COLO668 (cell line): ENCODE measurements around the gene GUCA2B.

Experiments used
- DNase-seq: peaks from one replicate; lab custom pipeline; 2025; ENCODE audit not compliant: unreplicated experiment; lab: John Stamatoyannopoulos, UW

GUCA2B gene

GRCh38 chr1:42184616-42185015 lies 31.4 kb downstream of the GUCA2B start:
- no peak for DNase-seq

- DNase-seq: no peak
These were observed 32.9 kb downstream of the GUCA2B start for GRCh38 chr1:42186152-42186551.

GRCh38 chr1:42189931-42190853 lies 37.0 kb downstream of the GUCA2B start:
- DNase-seq: no peak

GRCh38 chr1:42191319-42191718 lies 38.1 kb downstream of the GUCA2B start:
- no peak for DNase-seq

- DNase-seq: no peak
These were observed 38.9 kb downstream of the GUCA2B start for GRCh38 chr1:42192106-42192505.

GRCh38 chr1:42195841-42196240 lies 42.6 kb downstream of the GUCA2B start:
- no peak for DNase-seq

GRCh38 chr1:42198251-42198650 lies 45.0 kb downstream of the GUCA2B start:
- no peak for DNase-seq

- DNase-seq: no peak
These were observed 48.8 kb downstream of the GUCA2B start for GRCh38 chr1:42201986-42202385.
